GM21529 (cell line): ENCODE data around the gene GALNT1.
A peak's percentile ranks its signal among the peaks of the same experiment; 100 is the strongest.

Source experiments
- ATAC-seq: cut with Tn5 transposase; IDR thresholded peaks from one replicate; pipeline ENCODE4 v1.9.1; 2021; ENCODE audit not compliant: unreplicated experiment

GALNT1 gene

GRCh38 chr18:35581898-35582641, 530 bp downstream of the GALNT1 start:
- ATAC-seq: no peak

GRCh38 chr18:35582899-35583558, 1.5 kb downstream of the GALNT1 start:
- no peak for ATAC-seq

GRCh38 chr18:35584735-35585134, 3.2 kb downstream of the GALNT1 start:
- ATAC-seq: no peak

- no peak for ATAC-seq
Measured at GRCh38 chr18:35585608-35586007, 4.1 kb downstream of the GALNT1 start.

GRCh38 chr18:35588122-35588521, 6.6 kb downstream of the GALNT1 start:
- ATAC-seq: no peak

GRCh38 chr18:35588995-35589394, 7.5 kb downstream of the GALNT1 start:
- ATAC-seq: peak; percentile 34

- ATAC-seq: no peak
Measured at GRCh38 chr18:35589546-35589945, 8.0 kb downstream of the GALNT1 start.

GRCh38 chr18:35590935-35591334, 9.4 kb downstream of the GALNT1 start:
- no peak for ATAC-seq

- peak; percentile 97 for ATAC-seq
Measured at GRCh38 chr18:35592298-35592697, 10.8 kb downstream of the GALNT1 start.

GRCh38 chr18:35593859-35594258, 12.3 kb downstream of the GALNT1 start:
- ATAC-seq: no peak

GRCh38 chr18:35597758-35598157, 16.2 kb downstream of the GALNT1 start:
- no peak for ATAC-seq

- no peak for ATAC-seq
Measured at GRCh38 chr18:35602193-35602820, 20.8 kb downstream of the GALNT1 start.

- no peak for ATAC-seq
Measured at GRCh38 chr18:35603008-35603407, 21.5 kb downstream of the GALNT1 start.

GRCh38 chr18:35603528-35603927, 22.0 kb downstream of the GALNT1 start:
- ATAC-seq: no peak

- ATAC-seq: no peak
Measured at GRCh38 chr18:35604369-35604768, 22.8 kb downstream of the GALNT1 start.

- ATAC-seq: no peak
Measured at GRCh38 chr18:35605686-35606417, 24.3 kb downstream of the GALNT1 start.

GRCh38 chr18:35609236-35609635, 27.7 kb downstream of the GALNT1 start:
- ATAC-seq: no peak

GRCh38 chr18:35610089-35610488, 28.5 kb downstream of the GALNT1 start:
- ATAC-seq: no peak

GRCh38 chr18:35610724-35611123, 29.2 kb downstream of the GALNT1 start:
- no peak for ATAC-seq

- ATAC-seq: no peak
Measured at GRCh38 chr18:35611518-35611917, 30.0 kb downstream of the GALNT1 start.

- ATAC-seq: no peak
Measured at GRCh38 chr18:35616074-35616473, 34.5 kb downstream of the GALNT1 start.
